Urinary bladder (tissue), 4 donors: ENCODE measurements around the gene FBXL19. TPM values are rescaled to one million over a fixed set of nuclear protein-coding genes. Genes with fewer than 3 reads are reported as not detected.
A peak's percentile ranks its signal among the peaks of the same experiment; 100 is the strongest.

Experiments
- DNase-seq: peaks from one replicate; pipeline ENCODE4 v3.0.0-alpha.2; 2015; ENCODE audit errors: extremely low spot score
- H3K27ac ChIP-seq: one replicate; pipeline ENCODE4 v1.5.1; 2013; ENCODE audit warnings: low read depth, mild to moderate bottlenecking, moderate library complexity
- H3K36me3 ChIP-seq: one replicate; pipeline ENCODE4 v1.6.1; 2013; ENCODE audit warnings: mild to moderate bottlenecking, moderate library complexity; ENCODE audit not compliant: insufficient read depth
- H3K4me1 ChIP-seq: one replicate; pipeline ENCODE4 v1.6.1; 2013; ENCODE audit warnings: mild to moderate bottlenecking, moderate library complexity; ENCODE audit not compliant: insufficient read depth
- H3K4me3 ChIP-seq: one replicate; pipeline ENCODE4 v1.5.1; 2013; ENCODE audit warnings: low read depth, low read length
- WGBS: extraction: QIAGEN DNeasy Blood & Tissue Kit; methylation state at CpG from one replicate; pipeline ENCODE4 v1.1.7; 2013; 5-methylcytosine and 5-hydroxymethylcytosine counted together
- polyA plus RNA-seq: library from polyadenylated mRNA; stranded (reverse); fragments of 200-250 nt; gene quantifications from one replicate; pipeline ENCODE4 v1.2.3, GENCODE V29; 2013
- total RNA-seq: library from RNA; depleted of rRNA; stranded (reverse); fragments of >200 nt; gene quantifications from one replicate; pipeline ENCODE4 v1.2.3, GENCODE V29; 2014
- donor health status: healthy with polysubstance abuse.
- donor health status: healthy.

The FBXL19 gene
- total and polyA plus RNA-seq, 2 donors = 9.6 to 15.2 TPM

DNA sequence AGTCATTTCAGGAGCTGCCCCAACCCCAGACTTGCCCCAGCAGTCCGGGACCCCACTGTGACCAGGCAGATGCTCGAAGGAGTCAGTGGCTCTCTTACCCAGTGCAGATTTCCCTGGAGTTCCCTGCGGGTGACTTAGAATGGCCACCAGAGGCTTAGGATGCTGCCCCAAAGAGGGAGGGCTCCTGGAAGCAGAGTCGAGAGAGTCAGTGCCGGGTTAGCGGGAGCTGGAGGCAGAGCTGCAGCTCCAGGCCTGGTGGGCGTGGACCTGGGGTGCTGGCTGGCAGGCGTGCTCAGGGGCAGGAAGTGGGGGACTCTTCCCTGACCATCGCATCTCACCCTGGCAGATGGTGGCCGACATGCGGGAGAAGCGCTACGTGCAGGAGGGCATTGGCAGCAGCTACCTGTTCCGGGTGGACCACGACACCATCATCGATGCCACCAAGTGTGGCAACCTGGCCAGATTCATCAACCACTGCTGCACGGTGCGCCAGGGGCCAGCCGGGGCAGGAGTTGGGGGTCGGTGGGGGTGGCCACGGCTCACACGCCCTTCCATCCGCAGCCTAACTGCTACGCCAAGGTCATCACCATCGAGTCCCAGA is 60.0 kb downstream of the FBXL19 start:
- Histone ChIP-seq H3K27ac (no peak overlapping the region), H3K4me3 (no peak overlapping the region), H3K36me3 (peaks cover 17% of the 10 kb centered on the region), H3K4me1 (no peaks in the 10 kb centered on the region)
- DNase-seq = no peak
- WGBS = 84% methylated on average over 25 of the region's 25 CpGs

DNA sequence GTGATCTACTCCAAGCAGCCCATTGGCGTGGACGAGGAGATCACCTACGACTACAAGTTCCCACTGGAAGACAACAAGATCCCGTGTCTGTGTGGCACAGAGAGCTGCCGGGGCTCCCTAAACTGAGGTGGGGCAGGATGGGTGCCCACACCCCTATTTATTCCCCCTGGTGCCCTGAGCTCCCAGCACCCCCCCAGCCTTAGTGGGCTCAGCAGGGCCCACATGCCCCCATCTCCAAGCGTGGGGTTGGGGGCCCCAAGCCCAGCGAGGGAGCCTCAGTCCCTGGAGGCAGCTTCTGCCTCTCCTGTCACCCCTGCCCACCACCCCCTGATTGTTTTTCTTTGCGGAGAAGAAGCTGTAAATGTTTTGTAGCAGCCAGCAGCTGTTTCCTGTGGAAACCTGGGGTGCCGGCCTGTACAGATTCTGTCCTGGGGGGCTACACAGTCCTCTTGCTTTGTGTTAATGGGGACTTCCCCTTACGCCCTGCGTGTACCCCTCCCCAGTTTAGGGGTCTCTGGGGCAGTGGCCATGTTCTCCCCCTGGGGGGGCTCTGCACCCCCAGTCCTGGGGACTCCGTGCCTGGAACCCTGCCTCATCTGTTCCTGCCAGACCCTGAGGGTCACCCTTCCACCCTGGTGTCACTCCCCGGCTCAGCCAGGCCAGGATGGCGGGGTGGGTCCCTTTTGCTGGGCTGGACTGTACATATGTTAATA is 60.7 kb downstream of the FBXL19 start:
- no peak for DNase-seq
- no peak overlapping the region for H3K4me3 ChIP-seq
- 77% methylated on average over 14 of the region's 14 CpGs for WGBS
- peaks cover 17% of the 10 kb centered on the region for H3K36me3 ChIP-seq
- H3K4me1 ChIP-seq = no peaks in the 10 kb centered on the region
- H3K27ac ChIP-seq = no peak overlapping the region

DNA sequence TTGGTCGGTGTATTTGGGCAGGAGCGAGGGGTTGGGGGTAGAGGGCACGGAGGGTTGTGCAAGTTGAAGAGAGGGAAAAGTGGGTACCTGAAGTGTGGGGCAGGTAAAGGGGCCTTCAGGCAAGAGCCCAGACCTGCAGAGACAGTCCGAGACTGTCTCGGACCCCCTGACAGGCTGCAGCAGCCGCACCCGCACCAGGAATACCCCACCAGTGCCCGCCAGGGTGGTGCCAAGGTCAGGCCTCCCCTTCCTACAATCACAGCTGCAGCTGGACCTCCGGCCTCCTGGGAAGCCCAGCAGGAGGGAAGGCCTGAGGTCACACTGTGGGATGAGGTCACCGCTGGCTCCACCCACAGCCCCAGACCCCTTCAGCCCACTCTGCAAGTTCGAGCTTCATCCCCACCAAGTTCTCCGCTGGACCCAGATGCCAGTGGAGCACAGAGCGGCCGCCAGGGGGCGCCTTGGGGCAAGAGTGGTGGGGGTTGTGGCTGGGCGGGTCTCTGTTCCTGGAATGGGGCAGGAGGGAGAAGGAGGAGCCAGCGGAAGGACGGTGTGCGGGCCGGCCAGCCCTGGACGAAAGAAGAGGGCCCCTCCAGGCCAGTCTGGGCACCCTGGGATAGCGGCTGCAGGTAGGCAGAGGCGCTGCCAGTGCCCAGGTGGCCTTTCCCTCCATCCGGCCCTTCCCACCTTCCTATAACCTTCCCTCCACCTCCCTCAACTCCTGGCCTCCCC is 61.5 kb downstream of the FBXL19 start, which contains the start of gene HSD3B7:
HSD3B7 (plus strand) TSS at position 539 of the 732 bp plus-strand sequence. CDS start 452 bp downstream, outside the sequence.
- Histone ChIP-seq H3K4me1 (no peaks in the 10 kb centered on the region), H3K4me3 (peak within 1 kb of the TSS; percentile 15), H3K27ac (no peak within 1 kb of the TSS), H3K36me3 (peaks cover 13% of the 10 kb centered on the region)
- no peak for DNase-seq
- 28% methylated on average over 24 of the region's 24 CpGs for WGBS

DNA sequence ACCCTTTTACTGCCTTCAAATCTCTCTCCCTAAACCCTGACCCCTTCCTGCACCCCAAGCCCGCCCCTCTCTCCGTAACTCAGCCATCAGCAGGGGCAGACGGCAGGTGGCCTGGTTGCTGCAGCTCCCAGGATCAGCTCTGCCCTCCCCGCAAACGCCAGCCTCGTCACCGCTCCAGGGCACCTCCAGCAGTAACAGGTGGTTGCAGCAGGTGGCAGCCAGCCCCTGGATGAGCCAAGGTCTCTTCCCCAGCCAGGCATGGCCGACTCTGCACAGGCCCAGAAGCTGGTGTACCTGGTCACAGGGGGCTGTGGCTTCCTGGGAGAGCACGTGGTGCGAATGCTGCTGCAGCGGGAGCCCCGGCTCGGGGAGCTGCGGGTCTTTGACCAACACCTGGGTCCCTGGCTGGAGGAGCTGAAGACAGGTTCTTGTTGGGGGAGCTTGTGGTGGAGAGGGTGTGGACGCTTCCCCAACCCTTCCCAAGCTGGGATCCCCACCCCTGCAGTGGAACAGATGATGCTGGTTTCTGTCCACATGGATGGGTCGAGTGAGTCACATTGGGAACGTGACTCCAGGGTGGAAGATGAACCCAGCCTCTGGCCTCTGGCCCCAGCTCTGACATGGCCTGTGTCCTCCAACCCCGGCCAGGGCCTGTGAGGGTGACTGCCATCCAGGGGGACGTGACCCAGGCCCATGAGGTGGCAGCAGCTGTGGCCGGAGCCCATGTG is 62.2 kb downstream of the FBXL19 start:
- Histone ChIP-seq H3K36me3 (peaks cover 10% of the 10 kb centered on the region), H3K27ac (no peak overlapping the region), H3K4me1 (no peaks in the 10 kb centered on the region), H3K4me3 (peak overlapping the region; percentile 15)
- WGBS = 52% methylated on average over 20 of the region's 20 CpGs
- DNase-seq = no peak

DNA sequence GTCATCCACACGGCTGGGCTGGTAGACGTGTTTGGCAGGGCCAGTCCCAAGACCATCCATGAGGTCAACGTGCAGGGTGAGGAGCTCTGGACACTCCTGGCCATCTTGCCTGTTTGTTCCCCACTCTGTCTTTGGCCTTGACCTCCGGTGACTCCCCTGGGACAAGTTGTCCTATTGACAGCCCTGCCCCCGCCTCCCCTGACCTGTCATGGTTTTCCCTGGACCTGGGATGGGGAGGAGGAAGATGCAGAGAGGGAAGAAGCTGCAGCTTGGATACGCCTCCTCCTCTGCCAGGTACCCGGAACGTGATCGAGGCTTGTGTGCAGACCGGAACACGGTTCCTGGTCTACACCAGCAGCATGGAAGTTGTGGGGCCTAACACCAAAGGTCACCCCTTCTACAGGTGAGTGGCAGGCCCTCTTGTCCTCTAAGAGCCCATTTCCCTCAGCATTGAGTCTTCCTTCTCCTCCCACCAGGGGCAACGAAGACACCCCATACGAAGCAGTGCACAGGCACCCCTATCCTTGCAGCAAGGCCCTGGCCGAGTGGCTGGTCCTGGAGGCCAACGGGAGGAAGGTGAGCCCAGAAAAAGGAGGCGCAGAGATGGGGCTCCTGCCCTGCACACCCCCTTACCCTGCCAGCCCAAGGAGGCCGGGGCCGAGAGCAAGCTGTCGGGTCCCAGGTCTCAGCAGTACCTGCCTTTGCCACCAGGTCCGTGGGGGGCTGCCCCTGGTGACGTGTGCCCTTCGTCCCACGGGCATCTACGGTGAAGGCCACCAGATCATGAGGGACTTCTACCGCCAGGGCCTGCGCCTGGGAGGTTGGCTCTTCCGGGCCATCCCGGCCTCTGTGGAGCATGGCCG is 63.0 kb downstream of the FBXL19 start:
- H3K36me3 ChIP-seq = peaks cover 6% of the 10 kb centered on the region
- H3K4me3 ChIP-seq = no peak overlapping the region
- no peak for DNase-seq
- H3K4me1 ChIP-seq = no peaks in the 10 kb centered on the region
- WGBS = 88% methylated on average over 29 of the region's 29 CpGs
- no peak overlapping the region for H3K27ac ChIP-seq

DNA sequence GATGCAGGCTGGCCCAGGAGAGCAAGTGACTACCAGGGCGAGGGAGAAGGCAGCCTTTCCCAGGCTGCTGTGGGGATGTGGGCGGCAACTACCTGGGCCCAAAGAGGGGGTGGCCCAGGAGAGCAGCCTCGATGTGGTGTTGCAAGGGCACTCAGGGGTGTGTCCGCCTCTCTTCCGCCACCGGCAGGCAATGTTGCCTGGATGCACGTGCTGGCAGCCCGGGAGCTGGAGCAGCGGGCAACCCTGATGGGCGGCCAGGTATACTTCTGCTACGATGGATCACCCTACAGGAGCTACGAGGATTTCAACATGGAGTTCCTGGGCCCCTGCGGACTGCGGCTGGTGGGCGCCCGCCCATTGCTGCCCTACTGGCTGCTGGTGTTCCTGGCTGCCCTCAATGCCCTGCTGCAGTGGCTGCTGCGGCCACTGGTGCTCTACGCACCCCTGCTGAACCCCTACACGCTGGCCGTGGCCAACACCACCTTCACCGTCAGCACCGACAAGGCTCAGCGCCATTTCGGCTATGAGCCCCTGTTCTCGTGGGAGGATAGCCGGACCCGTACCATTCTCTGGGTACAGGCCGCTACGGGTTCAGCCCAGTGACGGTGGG is 64.3 kb downstream of the FBXL19 start:
- no peak overlapping the region for H3K4me3 ChIP-seq
- DNase-seq = no peak
- peaks cover 4% of the 10 kb centered on the region for H3K36me3 ChIP-seq
- no peaks in the 10 kb centered on the region for H3K4me1 ChIP-seq
- 95% methylated on average over 30 of the region's 30 CpGs for WGBS
- H3K27ac ChIP-seq = no peak overlapping the region

DNA sequence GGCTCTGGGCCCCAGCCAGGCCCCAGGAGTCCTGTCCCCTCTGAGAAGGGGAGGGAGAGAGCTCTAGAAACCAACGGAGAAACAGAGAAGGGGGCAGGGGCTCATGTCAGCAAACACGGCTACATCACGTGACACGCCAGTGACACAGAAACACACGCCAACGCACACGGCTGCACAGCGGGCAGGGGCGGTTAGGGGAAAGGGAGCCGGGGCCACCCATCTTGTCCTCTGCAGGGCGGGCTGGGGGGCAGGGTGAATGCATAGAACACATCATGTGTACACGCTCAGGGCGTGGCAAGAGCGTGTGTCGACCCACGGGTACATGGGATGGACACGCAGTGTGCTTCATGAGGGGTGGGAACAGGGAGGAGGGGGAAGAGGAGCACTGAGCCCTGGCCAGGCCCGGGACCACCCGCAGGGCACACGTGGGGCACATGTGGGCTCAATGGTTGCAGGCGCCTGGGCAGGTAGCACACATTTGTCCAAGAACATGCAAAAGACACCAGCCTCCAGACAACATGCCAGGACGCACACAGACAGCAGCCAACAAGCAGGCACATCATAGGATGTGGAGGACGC is 66.2 kb downstream of the FBXL19 start:
- no peak for DNase-seq
- Histone ChIP-seq H3K4me1 (no peaks in the 10 kb centered on the region), H3K27ac (no peak overlapping the region), H3K4me3 (no peak overlapping the region), H3K36me3 (no peaks in the 10 kb centered on the region)
- WGBS = 87% methylated on average over 23 of the region's 23 CpGs

DNA sequence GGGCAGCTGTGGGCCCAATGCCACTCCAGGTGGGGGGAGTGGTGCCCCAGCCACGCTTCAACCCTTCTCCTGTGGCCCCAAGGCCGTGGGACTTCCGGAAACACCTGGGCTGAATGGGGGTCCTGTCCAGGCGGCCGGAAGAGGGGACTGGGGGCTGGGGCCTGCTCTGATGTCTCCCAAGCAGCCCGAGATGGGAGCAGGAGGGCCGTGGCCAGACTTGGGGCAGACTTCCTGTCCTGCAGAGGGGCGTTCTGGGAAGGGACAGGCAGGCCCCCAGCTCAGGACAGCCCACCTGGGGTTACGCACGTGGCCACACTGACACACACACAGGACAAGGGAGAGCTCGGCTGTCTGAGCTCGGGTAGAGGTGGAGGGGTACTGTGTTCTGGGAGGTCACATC is 66.7 kb downstream of the FBXL19 start:
- no peak for DNase-seq

DNA sequence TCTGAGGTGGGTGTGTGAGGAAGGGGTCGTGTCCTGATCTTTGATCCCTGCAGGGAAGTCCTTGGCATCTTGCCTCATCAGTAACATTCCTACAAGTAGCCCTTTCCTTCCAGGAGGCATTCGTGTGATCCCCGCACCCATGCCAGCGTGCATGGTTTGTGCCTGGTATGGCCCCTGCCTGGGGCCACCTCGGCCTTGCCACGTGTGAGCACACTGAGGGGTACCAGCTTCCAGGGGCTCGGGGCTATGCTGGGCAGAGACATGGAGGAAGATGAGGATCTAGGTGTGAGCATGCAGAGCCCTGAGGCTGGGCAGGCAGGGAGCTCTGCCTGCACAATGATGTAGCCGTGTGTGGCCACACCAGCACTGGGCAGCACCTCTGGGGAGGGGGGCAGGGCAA is 67.7 kb downstream of the FBXL19 start:
- Histone ChIP-seq H3K36me3 (no peaks in the 10 kb centered on the region), H3K4me1 (no peaks in the 10 kb centered on the region), H3K4me3 (no peak overlapping the region), H3K27ac (no peak overlapping the region)
- DNase-seq = no peak
- WGBS = 82% methylated on average over 8 of the region's 8 CpGs

More for the DNA sequence above, 66.7 kb downstream of the FBXL19 start:
- Histone ChIP-seq H3K27ac (no peak overlapping the region), H3K4me3 (no peak overlapping the region), H3K4me1 (no peaks in the 10 kb centered on the region), H3K36me3 (no peaks in the 10 kb centered on the region)
- 73% methylated on average over 12 of the region's 12 CpGs for WGBS

DNA sequence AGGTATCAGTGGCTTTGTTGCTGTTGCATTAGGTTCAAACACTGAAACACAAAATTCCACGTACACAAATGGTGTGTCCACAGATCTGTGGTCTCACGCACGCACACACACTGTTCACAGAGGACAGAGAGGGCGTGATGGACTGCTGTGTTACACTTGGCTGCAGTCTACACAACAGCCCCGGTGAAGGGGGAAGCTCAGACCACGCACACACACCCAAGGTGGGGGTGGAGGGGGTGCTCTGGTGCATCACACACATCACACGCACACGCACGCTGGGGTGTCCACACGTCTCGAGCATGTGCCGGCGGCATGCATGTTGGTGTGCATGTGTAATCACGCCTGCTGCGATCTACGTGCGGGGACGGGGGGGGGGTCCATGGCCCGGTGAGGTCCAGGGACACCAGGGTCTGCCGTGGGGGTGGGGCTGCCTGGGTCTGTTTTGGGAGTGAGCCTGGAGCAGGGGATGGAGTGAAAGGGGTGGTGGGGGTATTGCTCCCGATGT is 69.0 kb downstream of the FBXL19 start:
- H3K4me3 ChIP-seq = no peak overlapping the region
- H3K36me3 ChIP-seq = no peaks in the 10 kb centered on the region
- no peak for DNase-seq
- WGBS = 87% methylated on average over 21 of the region's 21 CpGs
- no peak overlapping the region for H3K27ac ChIP-seq
- H3K4me1 ChIP-seq = no peaks in the 10 kb centered on the region

DNA sequence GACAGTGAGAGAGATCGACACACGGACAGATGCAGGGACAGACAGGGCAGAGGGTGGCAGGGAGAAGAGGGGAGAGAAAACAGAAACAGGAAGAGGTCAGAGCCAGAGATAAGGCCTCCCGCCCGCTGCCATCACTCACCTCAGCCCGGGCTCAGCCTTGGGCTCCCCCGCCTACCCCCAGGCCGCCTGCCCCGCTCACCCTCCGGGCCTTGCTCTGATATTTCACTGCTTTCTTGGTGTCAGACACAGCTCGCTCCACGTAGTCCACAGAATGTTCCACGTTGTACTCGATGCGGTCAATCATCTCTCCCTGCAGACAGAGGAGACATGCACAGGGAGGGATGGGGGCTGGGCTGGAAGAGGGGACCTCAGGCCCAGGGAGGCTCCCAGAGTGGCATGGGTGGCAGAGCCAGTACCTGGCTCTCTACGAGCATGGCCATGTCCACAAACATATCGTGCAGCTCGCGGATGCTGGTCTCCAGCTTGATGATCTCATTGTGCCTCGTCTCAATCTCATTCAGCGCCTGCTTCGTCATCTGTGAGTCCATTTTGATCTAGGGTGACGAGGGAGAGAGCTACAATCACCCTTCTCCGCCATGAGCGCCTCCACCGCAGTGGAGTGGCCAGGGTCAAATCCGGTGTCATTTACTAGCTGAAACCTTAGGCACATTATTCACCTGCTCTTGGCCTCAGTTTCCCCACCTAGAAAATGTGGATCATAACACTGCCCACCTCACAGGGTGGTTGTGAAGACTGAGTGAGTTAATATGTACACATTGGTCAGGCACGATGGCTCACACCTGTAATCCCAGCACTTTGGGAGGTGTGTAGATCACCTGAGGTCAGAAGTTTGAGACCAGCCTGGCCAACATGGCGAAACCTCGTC is 69.8 kb downstream of the FBXL19 start:
- WGBS = 85% methylated on average over 29 of the region's 29 CpGs
- Histone ChIP-seq H3K27ac (no peak overlapping the region), H3K4me3 (no peak overlapping the region), H3K36me3 (no peaks in the 10 kb centered on the region), H3K4me1 (no peaks in the 10 kb centered on the region)
- no peak for DNase-seq
